Iris pigment epithelial cell (primary cell): ENCODE measurements around the gene KLK6.
A peak's percentile ranks its signal among the peaks of the same experiment; 100 is the strongest.

Source experiments
- DNase-seq: peaks from one replicate; pipeline ENCODE4 v3.0.0-alpha.2; 2011; ENCODE audit warnings: low read depth

KLK6 gene

DNA sequence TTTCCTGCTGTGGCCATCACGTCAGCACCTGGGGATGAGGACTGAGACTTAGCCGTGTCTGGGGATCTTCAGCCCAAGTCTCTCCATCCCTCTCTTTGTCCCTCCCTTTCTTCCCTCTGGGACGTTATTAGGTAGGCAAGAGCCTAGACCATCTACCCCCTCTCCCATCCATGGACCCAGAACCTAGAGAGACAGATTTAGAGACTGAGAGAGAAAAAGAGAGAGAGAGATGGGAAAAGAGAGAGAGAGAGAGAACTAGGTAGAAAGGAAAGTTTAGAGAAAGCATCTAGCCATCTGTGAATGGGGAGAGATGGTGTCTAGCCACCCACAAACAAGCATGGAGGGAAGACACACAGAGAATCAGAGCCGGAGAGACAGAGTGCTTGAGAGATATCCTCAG lies 58.7 kb downstream of the KLK6 start:
- no peak for DNase-seq

DNA sequence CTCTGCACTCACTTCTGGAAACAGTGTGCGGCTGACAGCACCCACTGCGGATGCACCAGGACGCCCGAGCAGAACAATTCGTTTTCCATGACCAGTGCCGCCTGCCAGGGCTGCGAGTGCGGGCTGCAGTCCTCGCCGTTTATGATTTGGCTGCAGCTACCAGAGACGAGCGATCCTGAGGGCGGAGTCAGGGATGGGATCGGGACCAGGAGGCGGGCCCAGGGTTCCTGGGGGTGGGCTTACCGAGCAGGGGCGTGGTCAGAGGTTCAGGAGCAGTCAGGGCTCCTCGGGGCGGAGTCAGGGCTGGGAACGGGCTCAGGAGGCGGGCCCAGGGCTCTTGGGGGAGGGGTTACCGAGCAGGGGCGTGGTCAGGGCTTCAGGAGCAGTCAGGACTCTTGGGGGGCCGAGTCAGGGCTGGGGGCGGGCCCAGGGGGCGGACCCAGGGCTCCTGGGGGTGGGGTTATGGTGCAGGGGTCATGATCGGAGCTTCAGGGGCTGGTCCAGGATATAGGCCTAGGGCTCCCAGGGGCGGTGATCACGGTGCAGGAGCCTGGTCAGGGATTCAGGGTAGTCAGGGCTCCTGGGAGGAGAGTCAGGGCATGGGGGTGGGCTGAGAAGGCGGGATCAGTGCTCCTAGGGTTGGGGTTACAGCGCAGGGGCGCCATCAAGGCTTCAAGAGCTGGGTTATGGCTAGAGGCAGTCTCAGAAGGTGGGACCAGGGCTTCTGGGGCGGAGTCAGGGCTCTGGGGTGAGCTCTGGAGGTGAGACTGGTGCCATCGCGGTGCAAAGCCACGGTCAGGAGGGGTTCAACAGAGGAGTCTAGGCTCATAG lies 59.9 kb downstream of the KLK6 start:
- peak; percentile 60 for DNase-seq
